Suprapubic skin (tissue), 4 donors: Measurements from ENCODE around the gene ADGRB3. TPM values are rescaled to one million over a fixed set of nuclear protein-coding genes. Genes with fewer than 3 reads are reported as not detected.

Source experiments
- DNase-seq, 2 donors: peaks; one replicate each; pipeline ENCODE4 v3.0.0-alpha.2; 2019; ENCODE audit warnings: low spot score in 2 of 2
- H3K27ac ChIP-seq: fragments of 200-600 bp; sonication (generic); one replicate; pipeline ENCODE4 v1.5.1; 2019
- H3K27me3 ChIP-seq: fragments of 200-600 bp; sonication (generic); one replicate; pipeline ENCODE4 v1.5.1; 2019
- H3K36me3 ChIP-seq: fragments of 200-600 bp; sonication (generic); one replicate; pipeline ENCODE4 v1.5.1; 2019
- H3K4me1 ChIP-seq: fragments of 200-600 bp; sonication (generic); one replicate; pipeline ENCODE4 v1.5.1; 2019
- H3K4me3 ChIP-seq: fragments of 200-600 bp; sonication (generic); one replicate; pipeline ENCODE4 v1.5.1; 2019; ENCODE audit warnings: mild to moderate bottlenecking
- H3K9me3 ChIP-seq: fragments of 200-600 bp; sonication (generic); one replicate; pipeline ENCODE4 v1.5.1; 2019
- EP300 ChIP-seq: sonication (generic); formaldehyde crosslinking; IDR thresholded peaks from one replicate; pipeline ENCODE4 v1.6.1; 2017; ENCODE audit warnings: antibody characterized with exemption
- POLR2A ChIP-seq, 2 donors: fragments of 450-650 bp; IDR thresholded peaks; one replicate each; pipeline ENCODE4 v1.6.1; 2017; ENCODE audit warnings: antibody characterized with exemption in 2 of 2, mild to moderate bottlenecking in 2 of 2, moderate library complexity in 2 of 2
- POLR2AphosphoS5 ChIP-seq, 3 donors: sonication (generic); formaldehyde crosslinking; IDR thresholded peaks; one replicate each; pipeline ENCODE4 v1.6.1; 2017; ENCODE audit warnings: antibody characterized with exemption in 3 of 3
- WGBS: methylation state at CpG from one replicate; pipeline ENCODE4 v1.1.5; 2018; 5-methylcytosine and 5-hydroxymethylcytosine counted together
- total RNA-seq, 4 donors: library from RNA; depleted of rRNA; stranded (reverse); fragments of >200 nt; gene quantifications; one replicate each; pipeline ENCODE4 v1.1.0, GENCODE V29; 2016
- TF ChIP-seq, protein P1 (sequence below), 2 donors: fragments of 200-600 bp in 1 of 2; fragments of 450-650 bp in 1 of 2; sonication (generic) in 1 of 2; IDR thresholded peaks; one replicate each; pipeline ENCODE4 v1.5.1; 2016 to 2019; ENCODE audit warnings: antibody characterized with exemption in 2 of 2, mild to moderate bottlenecking in 1 of 2, moderate library complexity in 1 of 2

Gene ADGRB3
- total RNA-seq, 4 donors from 2014 or later = 0.42 to 2.2 (median 1.3) TPM

DNA sequence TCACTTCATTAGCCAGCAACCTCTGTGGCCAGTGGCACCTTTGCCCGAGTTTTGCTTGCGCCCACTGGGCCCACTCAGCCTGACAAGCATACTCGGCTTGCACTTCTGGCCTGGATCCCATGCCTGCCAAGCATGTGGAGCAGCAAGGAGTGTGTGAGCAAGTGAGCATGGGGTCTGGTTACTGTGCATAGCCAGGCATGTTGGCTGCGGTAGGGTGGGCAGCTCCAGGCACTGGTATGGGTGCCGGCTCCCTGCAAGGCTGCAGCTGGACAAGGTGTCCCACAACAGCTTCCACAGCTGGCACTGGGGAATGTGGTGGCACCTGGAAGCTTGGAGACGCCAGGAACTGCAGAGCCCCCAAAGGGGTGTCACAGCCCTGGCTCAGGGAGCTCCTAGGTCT is 510.0 kb downstream of the ADGRB3 start:
- no peak for DNase-seq
- Histone ChIP-seq H3K4me1 (no peaks in the 10 kb centered on the region), H3K9me3 (peaks cover 4% of the 10 kb centered on the region), H3K27me3 (no peaks in the 10 kb centered on the region), H3K36me3 (no peaks in the 10 kb centered on the region), H3K27ac (no peak overlapping the region), H3K4me3 (no peak overlapping the region)
- 92% methylated on average over 3 of the region's 6 CpGs for WGBS
- TF ChIP-seq, protein P1, sequence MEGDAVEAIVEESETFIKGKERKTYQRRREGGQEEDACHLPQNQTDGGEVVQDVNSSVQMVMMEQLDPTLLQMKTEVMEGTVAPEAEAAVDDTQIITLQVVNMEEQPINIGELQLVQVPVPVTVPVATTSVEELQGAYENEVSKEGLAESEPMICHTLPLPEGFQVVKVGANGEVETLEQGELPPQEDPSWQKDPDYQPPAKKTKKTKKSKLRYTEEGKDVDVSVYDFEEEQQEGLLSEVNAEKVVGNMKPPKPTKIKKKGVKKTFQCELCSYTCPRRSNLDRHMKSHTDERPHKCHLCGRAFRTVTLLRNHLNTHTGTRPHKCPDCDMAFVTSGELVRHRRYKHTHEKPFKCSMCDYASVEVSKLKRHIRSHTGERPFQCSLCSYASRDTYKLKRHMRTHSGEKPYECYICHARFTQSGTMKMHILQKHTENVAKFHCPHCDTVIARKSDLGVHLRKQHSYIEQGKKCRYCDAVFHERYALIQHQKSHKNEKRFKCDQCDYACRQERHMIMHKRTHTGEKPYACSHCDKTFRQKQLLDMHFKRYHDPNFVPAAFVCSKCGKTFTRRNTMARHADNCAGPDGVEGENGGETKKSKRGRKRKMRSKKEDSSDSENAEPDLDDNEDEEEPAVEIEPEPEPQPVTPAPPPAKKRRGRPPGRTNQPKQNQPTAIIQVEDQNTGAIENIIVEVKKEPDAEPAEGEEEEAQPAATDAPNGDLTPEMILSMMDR (IDR thresholded peaks at IDR 0.05) = no peak
- TF ChIP-seq POLR2A (IDR thresholded peaks at IDR 0.05) (no peak), EP300 (no peak), POLR2AphosphoS5 (IDR thresholded peaks at IDR 0.05) (no peak)

GRCh38 chr6:69146385-69146784 is 511.3 kb downstream of the ADGRB3 start:
- Histone ChIP-seq H3K27ac (no peak overlapping the region), H3K27me3 (no peaks in the 10 kb centered on the region), H3K36me3 (no peaks in the 10 kb centered on the region), H3K4me1 (no peaks in the 10 kb centered on the region), H3K9me3 (peaks cover 4% of the 10 kb centered on the region), H3K4me3 (no peak overlapping the region)
- TF ChIP-seq POLR2A (IDR thresholded peaks at IDR 0.05) (no peak), POLR2AphosphoS5 (IDR thresholded peaks at IDR 0.05) (no peak), EP300 (no peak)
- TF ChIP-seq, protein P1 (IDR thresholded peaks at IDR 0.05) = no peak
- WGBS = 100% methylated on average over 1 of the region's 1 CpG
- DNase-seq = no peak

- Histone ChIP-seq H3K27me3 (no peaks in the 10 kb centered on the region), H3K27ac (no peak overlapping the region), H3K9me3 (no peaks in the 10 kb centered on the region), H3K4me3 (no peak overlapping the region), H3K4me1 (no peaks in the 10 kb centered on the region), H3K36me3 (no peaks in the 10 kb centered on the region)
- no peak for DNase-seq
- TF ChIP-seq POLR2A (IDR thresholded peaks at IDR 0.05) (no peak), EP300 (no peak), POLR2AphosphoS5 (IDR thresholded peaks at IDR 0.05) (no peak)
- TF ChIP-seq, protein P1 (IDR thresholded peaks at IDR 0.05) = no peak
- WGBS = 80% methylated on average over 1 of the region's 1 CpG
These were observed 520.4 kb downstream of the ADGRB3 start for GRCh38 chr6:69155467-69155866.

GRCh38 chr6:69162811-69163210 is 527.7 kb downstream of the ADGRB3 start:
- no peak for DNase-seq
- H3K4me1 ChIP-seq = no peaks in the 10 kb centered on the region
- no peaks in the 10 kb centered on the region for H3K36me3 ChIP-seq
- H3K4me3 ChIP-seq = no peak overlapping the region
- TF ChIP-seq EP300 (no peak), POLR2AphosphoS5 (IDR thresholded peaks at IDR 0.05) (no peak), POLR2A (IDR thresholded peaks at IDR 0.05) (no peak)
- TF ChIP-seq, protein P1 (IDR thresholded peaks at IDR 0.05) = no peak
- no peaks in the 10 kb centered on the region for H3K9me3 ChIP-seq
- 30% methylated on average over 1 of the region's 1 CpG for WGBS
- H3K27me3 ChIP-seq = no peaks in the 10 kb centered on the region
- no peak overlapping the region for H3K27ac ChIP-seq

DNA sequence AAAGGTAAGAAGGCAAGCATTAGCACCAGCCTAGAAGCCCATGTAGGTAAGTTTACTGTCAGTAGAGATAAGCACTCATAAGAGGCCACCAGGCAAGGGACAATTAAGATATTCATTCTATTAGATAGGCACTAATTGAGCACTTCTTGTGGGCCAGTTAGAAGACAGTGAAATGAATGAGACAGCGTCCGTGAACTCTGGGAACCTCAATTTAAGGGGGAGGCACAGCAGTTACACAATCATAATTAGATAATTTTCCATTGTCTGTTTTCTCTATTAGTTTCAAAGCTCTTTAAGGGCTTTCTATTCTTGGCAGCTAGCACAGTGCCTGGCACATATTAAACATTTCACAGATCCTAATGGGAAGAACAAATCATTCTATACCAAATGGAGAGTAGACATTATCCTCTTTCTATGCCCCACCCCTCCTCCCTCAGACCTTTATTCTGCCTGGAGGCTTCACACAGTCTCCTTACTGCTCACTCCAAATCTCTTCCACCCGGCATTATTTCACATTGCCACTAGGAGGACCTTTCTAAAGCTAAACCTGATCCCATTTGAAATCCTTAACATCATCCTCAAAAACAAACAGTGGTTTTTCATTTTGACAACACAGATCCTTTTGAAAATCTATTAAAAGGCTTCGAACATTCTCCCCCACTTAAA is 529.6 kb downstream of the ADGRB3 start:
- no peaks in the 10 kb centered on the region for H3K4me1 ChIP-seq
- no peak overlapping the region for H3K27ac ChIP-seq
- WGBS = 60% methylated on average over 4 of the region's 4 CpGs
- no peak overlapping the region for H3K4me3 ChIP-seq
- no peaks in the 10 kb centered on the region for H3K36me3 ChIP-seq
- H3K9me3 ChIP-seq = no peaks in the 10 kb centered on the region
- DNase-seq = no peak
- TF ChIP-seq POLR2A (IDR thresholded peaks at IDR 0.05) (no peak), EP300 (no peak), POLR2AphosphoS5 (IDR thresholded peaks at IDR 0.05) (no peak)
- TF ChIP-seq, protein P1 (IDR thresholded peaks at IDR 0.05) = no peak
- H3K27me3 ChIP-seq = no peaks in the 10 kb centered on the region
